HTERT RPE-1 (cell line): ENCODE data around the gene SERPINA12.
"Not testable (repeated sequence)": the region's sequence is repeated elsewhere in the genome, so short reads cannot be mapped to it uniquely, and the experiment has no call there.

Experiments
- in situ Hi-C: fragments of 300-500 bp; cut with MboI; formaldehyde crosslinking; loops from 4 replicates; pipeline ENCODE4 v1.14.3; 2020; ENCODE audit warnings: low sequenced_read_pairs

SERPINA12 gene

GRCh38 chr14:94538070-94538740 is 28.9 kb upstream of the SERPINA12 start:
- in situ Hi-C loops: no loop called here

DNA sequence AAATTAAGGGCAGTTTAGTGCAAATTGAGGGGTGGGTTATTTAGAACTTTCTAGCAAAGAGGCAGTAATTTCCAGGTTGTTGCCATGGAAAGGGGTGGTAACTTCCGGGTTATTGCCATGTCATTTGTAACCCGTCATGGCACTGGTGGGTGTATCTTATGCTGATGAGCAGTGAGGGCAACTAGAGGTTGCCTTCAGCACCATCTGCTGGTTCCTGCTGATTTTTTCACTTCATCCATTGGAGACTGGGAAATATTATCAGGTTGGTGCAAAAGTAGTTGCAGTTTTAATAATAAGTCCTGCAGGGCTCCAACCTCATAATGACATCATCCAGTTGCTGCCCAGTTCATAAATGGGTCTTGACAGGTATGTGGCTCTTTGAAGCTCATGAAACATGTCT is 27.6 kb upstream of the SERPINA12 start:
- in situ Hi-C loops: no loop called here

GRCh38 chr14:94535506-94535905 is 26.2 kb upstream of the SERPINA12 start:
- in situ Hi-C loops: no loop called here

GRCh38 chr14:94532447-94532846 is 23.2 kb upstream of the SERPINA12 start:
- in situ Hi-C loops: no loop called here

DNA sequence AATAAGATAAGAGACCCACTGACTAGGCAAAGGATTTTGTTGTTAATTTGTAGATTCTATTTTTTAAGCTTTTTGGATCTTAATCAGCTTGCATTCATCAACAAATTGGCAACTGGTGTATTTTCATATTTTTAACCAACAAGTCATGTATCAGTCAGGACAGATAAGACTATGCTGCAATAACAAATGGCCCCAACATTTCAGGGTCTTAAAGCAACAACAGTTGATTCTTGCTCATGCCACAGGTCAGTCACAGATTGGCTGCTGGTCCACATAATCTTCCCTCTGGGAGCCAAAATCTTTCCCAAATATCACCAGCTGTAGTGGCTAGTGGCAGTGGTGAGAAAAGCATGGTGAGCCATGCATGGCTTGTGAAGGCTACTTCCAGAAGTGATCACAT is 21.9 kb upstream of the SERPINA12 start:
- in situ Hi-C loops: no loop called here

DNA sequence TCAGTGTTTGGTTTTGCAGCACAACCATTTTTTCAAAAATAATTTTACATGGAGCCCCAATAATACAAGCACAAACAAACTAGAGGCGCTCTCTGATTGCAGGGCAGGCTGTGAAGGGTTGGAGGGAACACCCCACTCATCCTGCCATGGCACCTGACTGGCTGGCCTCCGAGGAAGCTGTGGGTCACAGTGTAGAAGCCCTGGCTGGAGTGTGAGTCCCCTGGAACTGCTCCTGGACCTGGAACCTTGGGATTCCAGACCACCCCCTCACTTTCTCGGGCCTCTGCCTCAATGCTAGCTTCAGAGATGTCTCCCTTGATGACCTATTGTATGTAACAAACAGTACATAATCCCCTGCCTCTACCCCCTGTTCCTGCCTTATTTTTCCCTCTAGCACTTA is 14.8 kb upstream of the SERPINA12 start:
- in situ Hi-C loops: no loop called here

DNA sequence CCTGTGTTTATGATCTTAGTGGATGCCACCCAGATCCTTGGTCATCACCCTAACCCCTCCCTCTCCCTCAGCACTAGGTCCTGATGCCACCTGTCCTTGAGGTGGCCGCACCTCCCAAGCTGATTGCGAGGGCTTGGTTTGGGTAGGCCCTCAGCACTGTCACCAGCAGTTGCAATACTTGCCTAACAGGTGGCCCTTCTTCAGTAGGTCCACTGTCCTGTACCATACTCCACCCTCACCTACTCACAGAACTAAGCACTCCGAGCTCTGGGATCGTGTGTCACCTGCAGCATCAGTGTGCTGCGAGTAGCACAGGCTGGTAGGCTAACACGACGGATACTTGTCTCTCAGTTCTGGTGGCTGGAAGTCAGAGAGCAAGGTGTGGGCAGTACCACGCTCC is 14.0 kb upstream of the SERPINA12 start:
- in situ Hi-C loops: no loop called here

DNA sequence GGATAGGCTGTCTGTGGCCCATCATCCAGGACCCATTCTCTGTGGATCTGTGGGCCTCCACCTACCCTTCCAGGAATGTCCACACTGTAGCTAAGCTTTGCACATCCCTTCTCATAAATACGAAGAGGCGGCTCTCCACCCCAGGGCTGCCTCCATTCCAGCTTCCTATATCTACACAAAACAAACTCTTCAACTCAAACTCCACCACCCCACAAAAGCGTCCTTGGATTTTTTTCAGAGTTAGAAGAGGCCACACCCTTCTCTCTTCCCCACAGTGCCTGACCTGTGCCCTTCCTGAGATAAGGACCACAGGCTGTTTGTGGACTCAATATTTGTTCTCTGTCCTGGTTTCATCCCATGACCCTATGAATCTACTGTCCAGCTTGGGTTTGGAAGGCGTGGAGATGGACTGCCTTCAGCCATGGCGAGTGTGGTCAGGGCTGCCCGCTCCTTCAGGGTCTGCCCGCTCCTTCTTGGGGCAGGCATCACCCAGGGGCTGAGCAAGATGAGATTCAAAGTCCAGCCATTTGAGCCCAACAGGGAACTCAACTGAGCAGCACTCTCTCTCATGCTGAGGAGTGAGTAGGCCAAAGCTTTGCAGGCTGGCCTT is 13.0 kb upstream of the SERPINA12 start:
- in situ Hi-C loops: no loop called here

- in situ Hi-C loops: no loop called here
Observed at GRCh38 chr14:94521375-94522114, 12.3 kb upstream of the SERPINA12 start.

DNA sequence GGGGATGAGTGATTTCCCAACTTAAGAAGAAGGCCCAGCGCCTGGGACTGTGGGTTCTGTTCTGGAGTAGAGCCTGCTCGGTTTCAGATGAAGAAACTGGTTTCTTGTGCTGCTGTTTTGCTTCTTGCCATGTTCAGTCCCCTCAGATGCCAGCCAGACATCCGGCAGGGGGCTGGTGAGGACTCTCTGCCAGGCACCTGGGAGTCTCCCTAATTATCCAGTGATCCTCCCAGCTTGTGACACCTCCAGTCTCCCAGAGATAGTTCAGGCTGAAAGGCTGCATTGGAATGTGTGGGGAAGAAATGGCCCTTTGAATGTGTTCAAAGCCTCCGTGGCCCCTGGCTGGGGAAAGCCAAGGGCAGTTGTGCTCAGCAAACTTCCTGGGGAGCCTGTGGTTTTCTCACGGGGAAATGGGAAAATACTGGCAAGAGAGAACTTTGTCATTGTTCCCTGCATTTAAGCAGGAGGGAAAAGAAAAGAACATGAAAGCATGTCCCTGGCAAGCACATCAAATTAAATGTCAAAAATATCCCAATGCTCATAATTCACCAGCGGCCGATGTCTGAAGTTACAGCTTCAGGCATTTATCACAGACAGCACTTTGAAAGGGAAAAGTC is 8.5 kb upstream of the SERPINA12 start:
- in situ Hi-C loops: no loop called here

- in situ Hi-C loops: no loop called here
Observed at GRCh38 chr14:94517248-94517640, 8.0 kb upstream of the SERPINA12 start.

GRCh38 chr14:94515856-94516255 is 6.6 kb upstream of the SERPINA12 start:
- in situ Hi-C loops: no loop called here

DNA sequence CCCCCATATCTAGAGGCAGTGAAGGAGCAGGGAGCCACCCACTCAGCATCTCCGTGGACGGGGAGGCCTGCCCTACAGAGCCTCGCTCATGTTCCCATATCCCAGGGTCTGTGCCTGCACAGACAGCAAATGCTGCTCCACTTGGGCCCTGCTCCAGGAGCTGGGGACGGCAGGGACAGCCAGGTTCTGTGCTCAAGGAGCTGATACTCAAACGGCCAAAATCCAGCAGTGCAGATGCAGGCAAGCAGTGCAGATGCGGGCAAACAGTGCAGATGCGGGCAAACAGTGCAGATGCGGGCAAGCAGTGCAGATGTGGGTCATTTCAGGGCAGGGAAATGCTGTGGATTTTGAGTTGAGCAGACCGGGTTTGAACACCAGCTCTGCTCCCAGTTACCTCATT is 6.2 kb upstream of the SERPINA12 start:
- in situ Hi-C loops: no loop called here

DNA sequence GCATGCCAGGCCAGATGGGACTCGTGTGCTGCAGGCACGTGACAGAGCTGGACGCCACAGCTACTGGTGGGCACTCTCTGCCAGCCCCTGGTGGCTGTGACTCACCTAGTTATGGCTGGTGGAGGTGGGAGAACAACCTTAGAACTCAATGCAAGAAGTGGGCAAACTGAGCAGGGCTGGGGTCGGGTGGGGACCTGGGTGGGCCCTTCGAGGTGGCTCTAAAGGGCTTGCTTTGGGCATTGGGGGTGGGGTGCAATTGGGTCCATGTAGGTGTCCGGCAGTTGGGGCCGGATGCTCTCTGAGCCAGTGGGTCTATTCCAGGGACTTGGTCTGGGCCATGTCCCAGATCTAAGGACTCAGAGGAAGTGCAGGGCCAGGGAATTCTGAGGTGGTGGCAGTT is 5.1 kb upstream of the SERPINA12 start:
- in situ Hi-C loops: no loop called here

- in situ Hi-C loops: not testable (repeated sequence)
Observed at GRCh38 chr14:94510481-94510880, 1.2 kb upstream of the SERPINA12 start.

DNA sequence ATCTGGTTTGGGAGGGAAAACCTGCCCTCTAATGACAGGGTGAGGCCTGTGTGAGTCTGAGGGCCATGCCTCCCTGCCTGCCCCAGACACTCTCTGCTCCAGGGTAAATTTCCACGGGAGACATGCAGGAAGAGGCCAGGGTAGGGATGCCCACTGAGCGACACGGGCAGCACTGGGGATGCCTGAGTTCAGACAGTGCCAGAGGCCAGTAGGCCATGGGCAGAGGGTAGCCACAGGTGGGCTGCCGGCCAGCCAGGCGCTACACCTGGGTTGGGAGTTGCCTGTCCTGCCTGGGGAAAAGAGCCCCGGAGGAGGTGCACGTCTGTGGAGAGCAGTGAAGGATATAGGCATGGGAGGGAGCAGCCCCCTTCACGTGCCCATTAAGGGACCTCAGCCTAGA is 3.6 kb downstream of the SERPINA12 start:
- in situ Hi-C loops: no loop called here

GRCh38 chr14:94505206-94505605 is 4.1 kb downstream of the SERPINA12 start:
- in situ Hi-C loops: no loop called here

- in situ Hi-C loops: no loop called here
Observed at GRCh38 chr14:94501588-94502516, 7.4 kb downstream of the SERPINA12 start.

DNA sequence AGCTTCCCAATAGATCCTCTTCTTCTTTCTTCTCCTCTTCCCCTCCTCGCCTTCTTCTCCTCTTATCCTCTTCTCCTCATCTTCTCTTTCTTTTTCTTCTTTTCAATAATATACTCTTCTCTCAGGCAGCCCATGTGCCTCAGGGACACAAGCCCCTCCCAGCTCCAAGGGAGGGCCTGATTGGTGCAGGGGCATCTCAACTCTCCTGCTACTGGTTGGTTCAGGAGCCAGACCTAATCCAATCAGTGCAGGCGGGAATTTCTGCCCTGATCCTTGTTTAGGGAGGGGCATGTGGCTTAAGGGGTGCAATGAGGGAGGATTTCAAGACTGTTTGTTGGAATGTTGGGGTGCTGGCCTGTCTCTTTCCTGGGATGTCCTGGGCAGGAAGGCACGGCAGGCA is 9.0 kb downstream of the SERPINA12 start:
- in situ Hi-C loops: no loop called here

GRCh38 chr14:94499673-94500072 is 9.6 kb downstream of the SERPINA12 start:
- in situ Hi-C loops: no loop called here

- in situ Hi-C loops: no loop called here
Observed at GRCh38 chr14:94498215-94498614, 11.1 kb downstream of the SERPINA12 start.
